GM11168 (cell line): ENCODE measurements around the gene SNAP25.

Experiments
- in situ Hi-C: fragments of 300-500 bp; cut with MboI; formaldehyde crosslinking; loops from one replicate; pipeline ENCODE4 v1.12.0; 2022; ENCODE audit warnings: low sequenced_read_pairs; ENCODE audit not compliant: unreplicated experiment

The SNAP25 gene

GRCh38 chr20:10213526-10213925, 5.1 kb upstream of the SNAP25 start:
- in situ Hi-C loops: no loop called here

GRCh38 chr20:10216146-10216791, 2.4 kb upstream of the SNAP25 start:
- in situ Hi-C loops: no loop called here

- in situ Hi-C loops: no loop called here
Measured at GRCh38 chr20:10217721-10218410, 764 bp upstream of the SNAP25 start.

GRCh38 chr20:10219452-10219791, 792 bp downstream of the SNAP25 start:
- in situ Hi-C loops: no loop called here

- in situ Hi-C loops: no loop called here
Measured at GRCh38 chr20:10219993-10220750, 1.5 kb downstream of the SNAP25 start.

- in situ Hi-C loops: no loop called here
Measured at GRCh38 chr20:10221021-10221420, 2.4 kb downstream of the SNAP25 start.

- in situ Hi-C loops: no loop called here
Measured at GRCh38 chr20:10225439-10226060, 6.9 kb downstream of the SNAP25 start.

GRCh38 chr20:10228330-10228729, 9.7 kb downstream of the SNAP25 start:
- in situ Hi-C loops: no loop called here

GRCh38 chr20:10231290-10231689, 12.7 kb downstream of the SNAP25 start:
- in situ Hi-C loops: no loop called here

GRCh38 chr20:10236540-10237533, 18.2 kb downstream of the SNAP25 start:
- in situ Hi-C loops: no loop called here

- in situ Hi-C loops: no loop called here
Measured at GRCh38 chr20:10239954-10240353, 21.3 kb downstream of the SNAP25 start.

GRCh38 chr20:10240655-10241054, 22.0 kb downstream of the SNAP25 start:
- in situ Hi-C loops: no loop called here

GRCh38 chr20:10242166-10242565, 23.5 kb downstream of the SNAP25 start:
- in situ Hi-C loops: no loop called here

GRCh38 chr20:10247440-10247839, 28.8 kb downstream of the SNAP25 start:
- in situ Hi-C loops: no loop called here

GRCh38 chr20:10249048-10249770, 30.6 kb downstream of the SNAP25 start:
- in situ Hi-C loops: no loop called here

GRCh38 chr20:10249822-10250221, 31.2 kb downstream of the SNAP25 start:
- in situ Hi-C loops: no loop called here

GRCh38 chr20:10250902-10251301, 32.3 kb downstream of the SNAP25 start:
- in situ Hi-C loops: no loop called here

- in situ Hi-C loops: no loop called here
Measured at GRCh38 chr20:10253780-10254179, 35.1 kb downstream of the SNAP25 start.

- in situ Hi-C loops: no loop called here
Measured at GRCh38 chr20:10255846-10256245, 37.2 kb downstream of the SNAP25 start.
